Tibial nerve (tissue), 4 donors: ENCODE measurements around the gene NOS3.

ENCODE experiments used
- CTCF ChIP-seq, 5 experiments: fragments of 200-600 bp in 3 of 5; fragments of 450-650 bp in 2 of 5; sonication (generic) in 3 of 5; IDR thresholded peaks; one replicate each; pipeline ENCODE4 v1.5.1; 2016 to 2019; ENCODE audit warnings: antibody characterized with exemption in 5 of 5, mild to moderate bottlenecking in 3 of 5, moderate library complexity in 2 of 5
- EP300 ChIP-seq, 2 donors: sonication (generic); formaldehyde crosslinking; IDR thresholded peaks; one replicate each; pipeline ENCODE4 v1.6.1; 2017; ENCODE audit warnings: antibody characterized with exemption in 2 of 2, mild to moderate bottlenecking in 1 of 2

DNA sequence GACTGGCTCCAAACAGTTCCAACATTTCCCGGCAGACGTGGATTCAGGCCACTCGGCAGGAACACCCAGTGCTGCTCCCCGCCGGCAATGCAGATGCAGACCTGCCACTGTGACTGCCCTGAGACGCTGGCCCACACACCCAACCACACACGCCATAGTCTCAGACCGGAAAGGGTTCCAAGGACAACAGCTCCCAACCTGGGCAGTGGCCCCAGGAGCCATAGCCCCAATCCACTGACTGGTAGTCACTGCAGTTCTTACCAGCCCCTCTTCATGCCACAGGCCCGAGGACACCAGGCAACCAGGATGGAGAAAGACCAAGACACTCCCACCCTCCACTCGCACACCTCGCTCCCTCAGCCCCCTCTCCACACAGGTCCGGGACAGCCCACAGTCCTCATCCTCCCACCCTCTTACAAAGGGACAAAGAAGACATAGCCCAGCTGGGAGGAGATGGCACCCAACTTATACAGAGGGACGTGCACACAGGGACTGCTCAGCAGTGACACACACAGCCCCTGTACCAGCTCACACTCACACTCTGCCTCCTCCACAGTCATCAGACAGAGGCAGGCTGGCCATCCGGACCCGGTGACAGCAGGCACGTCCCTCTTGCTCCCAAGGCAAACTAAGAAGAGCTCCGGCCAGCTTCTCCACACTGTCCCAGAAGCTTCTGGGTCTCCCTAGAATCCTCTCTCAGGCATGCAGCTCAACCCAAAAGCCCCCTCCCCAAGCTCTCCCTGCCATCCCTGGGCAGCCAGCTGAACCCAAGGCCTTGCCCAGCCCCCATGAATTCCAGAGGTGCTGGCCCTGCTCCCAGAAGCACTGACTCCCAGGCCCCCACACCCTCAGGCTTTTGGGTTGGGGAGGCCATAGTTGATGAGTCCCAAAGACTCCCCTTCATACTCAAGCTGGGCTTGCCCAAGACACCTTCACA is 37.5 kb upstream of the NOS3 start:
- TF ChIP-seq EP300 (IDR thresholded peaks at IDR 0.05) (no peak), CTCF (IDR thresholded peaks at IDR 0.05) (no peak)
